SKM-1 treated with dmso at 0.1 percent for 144 hours (cell line): ENCODE results near the gene SEMA4D.

Experiments
- DNase-seq: peaks from one replicate; lab custom pipeline; 2025; ENCODE audit not compliant: unreplicated experiment; lab: John Stamatoyannopoulos, UW

The SEMA4D gene

GRCh38 chr9:89325733-89326132 lies 172.2 kb downstream of the SEMA4D start:
- DNase-seq: no peak

- no peak for DNase-seq
Measured at GRCh38 chr9:89323390-89323789, 174.5 kb downstream of the SEMA4D start.

GRCh38 chr9:89319015-89319905 lies 178.7 kb downstream of the SEMA4D start:
- DNase-seq: no peak

GRCh38 chr9:89318123-89319014 lies 179.5 kb downstream of the SEMA4D start, which contains the start of gene SECISBP2:
Gene SECISBP2 (plus strand): TSS chr9:89318500. CDS start chr9:89318577, 77 bp downstream.
- DNase-seq: peak; percentile 57

GRCh38 chr9:89317282-89317681 lies 180.6 kb downstream of the SEMA4D start:
- DNase-seq: no peak

GRCh38 chr9:89315482-89315881 lies 182.4 kb downstream of the SEMA4D start:
- no peak for DNase-seq

GRCh38 chr9:89314955-89315354 lies 183.0 kb downstream of the SEMA4D start:
- DNase-seq: no peak

- no peak for DNase-seq
Measured at GRCh38 chr9:89313842-89314241, 184.1 kb downstream of the SEMA4D start.

- DNase-seq: no peak
Measured at GRCh38 chr9:89312222-89312571, 185.7 kb downstream of the SEMA4D start.

- DNase-seq: no peak
Measured at GRCh38 chr9:89311346-89312221, 186.3 kb downstream of the SEMA4D start.
